ENCODE results near the gene SRCAP. TPM values are rescaled to one million over a fixed set of nuclear protein-coding genes. Genes with fewer than 3 reads are reported as not detected.

SRCAP gene
- total and polyA plus RNA-seq, 2 of the 8 experiments (the other 6 are each of a cell fraction or from before 2014, with no cell fraction given): 5.5 to 54.3 TPM

DNA sequence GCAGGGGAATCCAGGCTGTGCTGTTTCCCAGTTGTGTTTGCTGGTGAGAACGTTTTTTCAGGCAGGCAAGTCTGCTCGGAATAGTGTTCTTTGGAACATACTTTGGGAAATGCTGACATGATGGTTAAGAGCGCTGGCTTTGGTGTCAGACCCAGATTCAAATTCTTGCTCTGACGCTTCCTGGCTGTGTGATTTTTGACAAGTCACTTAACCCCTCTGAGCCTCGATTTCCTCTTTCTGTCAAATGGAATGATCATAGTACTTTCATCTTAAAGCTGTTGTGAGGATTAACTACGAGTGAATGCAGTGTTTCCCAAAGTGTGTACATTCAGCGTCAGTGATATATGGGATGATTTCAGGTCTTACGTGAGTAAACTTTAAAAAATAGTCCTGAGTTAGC, 35.9 kb upstream of the SRCAP start:
- Histone ChIP-seq H4K5ac (ENCODE audit: insufficient read length, low read depth, low read length) (no peak overlapping the region), H3K9me3 (ENCODE audit: insufficient read depth in 2 of 2, low read depth in 1 of 2, low read length in 1 of 2) (no peaks in the 10 kb centered on the region), H2BK12ac (ENCODE audit: low read depth, low read length) (no peak overlapping the region), H3K14ac (ENCODE audit: insufficient read length) (no peak overlapping the region), H3K27me3 (replicated peaks in 1 of 4; ENCODE audit: control insufficient read depth in 3 of 4, extremely low read depth in 1 of 4, insufficient read depth in 3 of 4, low read length in 3 of 4) (peaks cover 6 to 70% (median 44%) of the 10 kb centered on the region in 4 experiments), H4K20me1 (replicated peaks in 1 of 2; ENCODE audit: control insufficient read depth in 1 of 2, insufficient read depth in 2 of 2, low read length in 2 of 2) (peaks cover 18 to 61% of the 10 kb centered on the region in 2 experiments), H3K23me2 (ENCODE audit: low read depth, low read length) (peaks cover 8% of the 10 kb centered on the region; the same call in 1 of the 2 replicates), H3K4ac (replicated peaks; ENCODE audit: insufficient read length, low read depth, low read length) (no peak overlapping the region), H3K36me3 (ENCODE audit: control insufficient read depth in 2 of 4, insufficient read depth in 4 of 4, low read length in 3 of 4) (peaks cover 0 to 11% (median 2%) of the 10 kb centered on the region in 4 experiments; a peak in 4 of 8 replicates), H3K79me2 (ENCODE audit: control insufficient read depth in 1 of 2, insufficient read depth in 2 of 2, low read length in 2 of 2) (no peaks in the 10 kb centered on the region), H2BK20ac (ENCODE audit: low read length) (no peak overlapping the region), H2AFZ (ENCODE audit: low read length) (no peak overlapping the region), H2BK120ac (replicated peaks; ENCODE audit: low read depth, low read length) (no peak overlapping the region), H2BK15ac (ENCODE audit: low read length) (no peak overlapping the region), H2BK5ac (ENCODE audit: low read depth, low read length) (no peak overlapping the region), H2AK5ac (ENCODE audit: low read depth, low read length) (no peak overlapping the region), H3K56ac (replicated peaks; ENCODE audit: insufficient read length, low read depth, low read length) (no peak overlapping the region), H3K27ac (ENCODE audit: low read depth, low read length) (no peak overlapping the region), H3K79me1 (ENCODE audit: low read depth, low read length) (no peaks in the 10 kb centered on the region), H4K91ac (replicated peaks; ENCODE audit: insufficient read length, low read length) (no peak overlapping the region), H4K8ac (ENCODE audit: extremely low read depth, insufficient read depth, low read length) (no peak overlapping the region), H3K23ac (ENCODE audit: insufficient read length) (no peak overlapping the region), H3K18ac (ENCODE audit: extremely low read depth, low read length) (no peak overlapping the region), H3K4me3 (ENCODE audit: extremely low read depth in 1 of 4, insufficient read depth in 2 of 4, low read depth in 3 of 4, low read length in 4 of 4) (no peak overlapping the region), H3K4me1 (replicated peaks in 1 of 4; ENCODE audit: control insufficient read depth in 3 of 4, insufficient read depth in 4 of 4, low read length in 3 of 4) (peaks cover 0 to 9% (median 4%) of the 10 kb centered on the region in 4 experiments; a peak in 2 of 7 replicates), H3K9ac (replicated peaks in 1 of 4; ENCODE audit: extremely low read depth in 1 of 4, low read depth in 3 of 4, low read length in 3 of 4) (no peak overlapping the region), H3K4me2 (ENCODE audit: insufficient read depth in 1 of 2, low read depth in 2 of 2, low read length in 2 of 2) (no peak overlapping the region)
- 87% methylated on average over 8 of the region's 8 CpGs; no CpG with 5 or more reads in 1 of the 2 experiments for WGBS, 2 experiments (ENCODE audit: extremely low coverage in 1 of 2, insufficient coverage in 1 of 2, insufficient read length in 1 of 2, insufficient replicate concordance in 2 of 2, low coverage in 1 of 2, low lambda C conversion rate in 2 of 2, missing lambda C conversion rate in 1 of 2)
- ChIA-PET POLR2A (ENCODE audit: partially characterized antibody) (no interaction called here), CTCF (ENCODE audit: partially characterized antibody) (interaction anchor here (1.0 kb wide), 1 partner anchor 31 kb away, joined by 4 read pairs; no protein-coding TSS in a partner anchor)
- FAIRE-seq (no peak), DNase-seq (ENCODE audit: low read depth in 1 of 2, low spot score in 2 of 2) (no peak)
- no peak for TF ChIP-seq GTF2F1 (IDR thresholded peaks at IDR 0.05; ENCODE audit: borderline replicate concordance, low read depth, low read length)
- no peak for TF ChIP-seq HDAC2 (IDR thresholded peaks at IDR 0.05; ENCODE audit: borderline replicate concordance in 1 of 2, low read depth in 2 of 2, low read length in 2 of 2)
- TF ChIP-seq CBX8 (IDR thresholded peaks at IDR 0.05; ENCODE audit: borderline replicate concordance, low read depth, low read length): no peak
- no peak for TF ChIP-seq POLR2AphosphoS5 (IDR thresholded peaks at IDR 0.05; ENCODE audit: low read depth, low read length)
- no peak for TF ChIP-seq CHD1 (IDR thresholded peaks at IDR 0.05; ENCODE audit: low read depth, low read length)
- no peak for TF ChIP-seq CTBP2 (IDR thresholded peaks at IDR 0.05; ENCODE audit: borderline replicate concordance, insufficient read depth, insufficient read length, low read length)
- TF ChIP-seq RNF2 (IDR thresholded peaks at IDR 0.05; ENCODE audit: borderline replicate concordance, low read depth, low read length, missing control alignments, poor library complexity, severe bottlenecking): no peak
- TF ChIP-seq TCF12 (IDR thresholded peaks at IDR 0.05; ENCODE audit: low read depth, low read length): no peak
- no peak for TF ChIP-seq SRF (IDR thresholded peaks at IDR 0.05; ENCODE audit: low read depth, low read length)
- TF ChIP-seq, protein P1, sequence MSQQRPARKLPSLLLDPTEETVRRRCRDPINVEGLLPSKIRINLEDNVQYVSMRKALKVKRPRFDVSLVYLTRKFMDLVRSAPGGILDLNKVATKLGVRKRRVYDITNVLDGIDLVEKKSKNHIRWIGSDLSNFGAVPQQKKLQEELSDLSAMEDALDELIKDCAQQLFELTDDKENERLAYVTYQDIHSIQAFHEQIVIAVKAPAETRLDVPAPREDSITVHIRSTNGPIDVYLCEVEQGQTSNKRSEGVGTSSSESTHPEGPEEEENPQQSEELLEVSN (IDR thresholded peaks at IDR 0.05): no peak

Data from H1 (cell line).